Panc1 (cell line): ENCODE data around the gene MRPS11. TPM values are rescaled to one million over a fixed set of nuclear protein-coding genes. Genes with fewer than 3 reads are reported as not detected.

Experiments
- ATAC-seq: fragments of 200-7000 bp; cut with Tn5 transposase; 2 replicates; pipeline ENCODE4 v1.9.1; 2020; ENCODE audit warnings: mild to moderate bottlenecking, moderate library complexity
- BruUV-seq: library from RNA; stranded (reverse); fragments of 400-500 nt; replicated peaks from 2 replicates; lab custom pipeline; 2021; lab: Mats Ljungman, UMichigan
- CTCF ChIA-PET: fragments of 300-600 bp; sonication (Branson Sonifier 250); formaldehyde crosslinking; loops from one replicate; lab custom pipeline; 2022; ENCODE audit warnings: antibody characterized with exemption; lab: Charles Lee
- POLR2A ChIA-PET: fragments of 300-600 bp; sonication (Branson Sonifier 250); formaldehyde crosslinking; loops from one replicate; lab custom pipeline; 2022; ENCODE audit warnings: antibody characterized with exemption; lab: Charles Lee
- DNase-seq: peaks from one replicate; pipeline ENCODE4 v3.0.0-alpha.2; 2010; ENCODE audit warnings: low read depth, low spot score
- H3K27ac ChIP-seq: 2 replicates; pipeline ENCODE4 v1.5.1; 2011; ENCODE audit warnings: mild to moderate bottlenecking, low read length, inconsistent platforms
- H3K27me3 ChIP-seq: fragments of 200-500 bp; sonication (Bioruptor generic); 2 replicates; pipeline ENCODE4 v1.6.0; 2014; ENCODE audit warnings: low read length, inconsistent platforms; ENCODE audit not compliant: control insufficient read depth, insufficient read depth
- H3K36me3 ChIP-seq: fragments of 200-500 bp; sonication (Bioruptor generic); 2 replicates; pipeline ENCODE4 v1.5.1; 2014; ENCODE audit warnings: inconsistent platforms, mild to moderate bottlenecking, low read length, moderate library complexity; ENCODE audit not compliant: control insufficient read depth, insufficient read depth
- H3K4me1 ChIP-seq: 2 replicates; pipeline ENCODE4 v1.5.1; 2011; ENCODE audit warnings: inconsistent platforms, mild to moderate bottlenecking, low read length, moderate library complexity; ENCODE audit not compliant: control insufficient read depth, insufficient read depth
- H3K4me3 ChIP-seq, 2 experiments: 2 replicates each; pipeline ENCODE4 v1.5.1; 2011 to 2012; ENCODE audit warnings: low read depth in 2 of 2, low read length in 2 of 2, mild to moderate bottlenecking in 2 of 2, inconsistent platforms in 1 of 2, moderate library complexity in 1 of 2
- H3K9me3 ChIP-seq: fragments of 200-500 bp; sonication (Bioruptor generic); 2 replicates; pipeline ENCODE4 v1.5.1; 2014; ENCODE audit warnings: low read depth, mild to moderate bottlenecking, inconsistent platforms, low read length, moderate library complexity; ENCODE audit not compliant: control insufficient read depth, insufficient read depth
- POLR2AphosphoS5 ChIP-seq: IDR thresholded peaks from 2 replicates; pipeline ENCODE4 v1.6.1; 2012; ENCODE audit warnings: mild to moderate bottlenecking, low read depth, low read length, moderate library complexity
- REST ChIP-seq, 2 experiments: IDR thresholded peaks; 2 replicates each; pipeline ENCODE4 v1.6.1; 2011 to 2012; ENCODE audit warnings: low read depth in 2 of 2, control low read depth in 1 of 2, low read length in 1 of 2, mild to moderate bottlenecking in 1 of 2, moderate library complexity in 1 of 2; ENCODE audit not compliant: insufficient read depth in 1 of 2
- SIN3A ChIP-seq: IDR thresholded peaks from 2 replicates; pipeline ENCODE4 v1.6.1; 2012; ENCODE audit warnings: low read depth, mild to moderate bottlenecking, low read length, moderate library complexity, borderline replicate concordance; ENCODE audit not compliant: insufficient read depth
- TCF7L2 ChIP-seq: IDR thresholded peaks from 2 replicates; pipeline ENCODE4 v1.6.1; 2011; ENCODE audit warnings: mild to moderate bottlenecking, low read depth, low read length, inconsistent platforms
- in situ Hi-C: cut with HindIII; loops from 2 replicates; pipeline ENCODE4 v1.10.0; 2016; ENCODE audit warnings: low sequenced_read_pairs, low pct_unique_long_range_greater_than_20kb
- intact Hi-C: fragments of 100-400 bp; cut with micrococcal nuclease; formaldehyde crosslinking; loops from one replicate; pipeline ENCODE4 v1.10.0; 2022; ENCODE audit not compliant: unreplicated experiment
- total RNA-seq: library from RNA; stranded (reverse); gene quantifications from one replicate; pipeline ENCODE4 v1.2.1, GENCODE V29; 2021; ENCODE audit not compliant: unreplicated experiment
- TF ChIP-seq, protein P1 (sequence below): fragments of 450-650 bp; IDR thresholded peaks from 2 replicates; pipeline ENCODE4 v1.5.1; 2017; ENCODE audit warnings: mild to moderate bottlenecking

Gene MRPS11
- total RNA-seq, 1 experiment from 2014 or later: 76.9 TPM

- CTCF ChIA-PET: interaction anchor here (0.7 kb wide), 1 partner anchor 53 kb away, joined by 5 read pairs; no protein-coding TSS in a partner anchor
- no peak overlapping the region for H3K27ac ChIP-seq
- H3K9me3 ChIP-seq: no peaks in the 10 kb centered on the region
- H3K4me1 ChIP-seq: no peaks in the 10 kb centered on the region
- BruUV-seq: no TSS peak
- no peak overlapping the region for H3K4me3 ChIP-seq
- H3K36me3 ChIP-seq: peaks cover 3% of the 10 kb centered on the region; the same call in 1 of the 2 replicates
- POLR2A ChIA-PET: interaction anchor here (0.6 kb wide), 1 partner anchor 58 kb away, joined by 3 read pairs; no protein-coding TSS in a partner anchor
- intact Hi-C loops: loop anchor here (10.0 kb wide), 1 partner anchor 353 kb away; no protein-coding TSS in a partner anchor
- DNase-seq (no peak), ATAC-seq (no peak)
- no peaks in the 10 kb centered on the region for H3K27me3 ChIP-seq
- TF ChIP-seq SIN3A (no peak), TCF7L2 (no peak), POLR2AphosphoS5 (no peak), REST (IDR thresholded peaks at IDR 0.05; ENCODE audit: insufficient read depth in 1 of 2, low read depth in 2 of 2, low read length in 1 of 2) (no peak)
- TF ChIP-seq, protein P1, sequence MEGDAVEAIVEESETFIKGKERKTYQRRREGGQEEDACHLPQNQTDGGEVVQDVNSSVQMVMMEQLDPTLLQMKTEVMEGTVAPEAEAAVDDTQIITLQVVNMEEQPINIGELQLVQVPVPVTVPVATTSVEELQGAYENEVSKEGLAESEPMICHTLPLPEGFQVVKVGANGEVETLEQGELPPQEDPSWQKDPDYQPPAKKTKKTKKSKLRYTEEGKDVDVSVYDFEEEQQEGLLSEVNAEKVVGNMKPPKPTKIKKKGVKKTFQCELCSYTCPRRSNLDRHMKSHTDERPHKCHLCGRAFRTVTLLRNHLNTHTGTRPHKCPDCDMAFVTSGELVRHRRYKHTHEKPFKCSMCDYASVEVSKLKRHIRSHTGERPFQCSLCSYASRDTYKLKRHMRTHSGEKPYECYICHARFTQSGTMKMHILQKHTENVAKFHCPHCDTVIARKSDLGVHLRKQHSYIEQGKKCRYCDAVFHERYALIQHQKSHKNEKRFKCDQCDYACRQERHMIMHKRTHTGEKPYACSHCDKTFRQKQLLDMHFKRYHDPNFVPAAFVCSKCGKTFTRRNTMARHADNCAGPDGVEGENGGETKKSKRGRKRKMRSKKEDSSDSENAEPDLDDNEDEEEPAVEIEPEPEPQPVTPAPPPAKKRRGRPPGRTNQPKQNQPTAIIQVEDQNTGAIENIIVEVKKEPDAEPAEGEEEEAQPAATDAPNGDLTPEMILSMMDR: no peak
- in situ Hi-C loops: no loop called here
These were observed 14.8 kb downstream of the MRPS11 start for GRCh38 chr15:88482263-88482662.

DNA sequence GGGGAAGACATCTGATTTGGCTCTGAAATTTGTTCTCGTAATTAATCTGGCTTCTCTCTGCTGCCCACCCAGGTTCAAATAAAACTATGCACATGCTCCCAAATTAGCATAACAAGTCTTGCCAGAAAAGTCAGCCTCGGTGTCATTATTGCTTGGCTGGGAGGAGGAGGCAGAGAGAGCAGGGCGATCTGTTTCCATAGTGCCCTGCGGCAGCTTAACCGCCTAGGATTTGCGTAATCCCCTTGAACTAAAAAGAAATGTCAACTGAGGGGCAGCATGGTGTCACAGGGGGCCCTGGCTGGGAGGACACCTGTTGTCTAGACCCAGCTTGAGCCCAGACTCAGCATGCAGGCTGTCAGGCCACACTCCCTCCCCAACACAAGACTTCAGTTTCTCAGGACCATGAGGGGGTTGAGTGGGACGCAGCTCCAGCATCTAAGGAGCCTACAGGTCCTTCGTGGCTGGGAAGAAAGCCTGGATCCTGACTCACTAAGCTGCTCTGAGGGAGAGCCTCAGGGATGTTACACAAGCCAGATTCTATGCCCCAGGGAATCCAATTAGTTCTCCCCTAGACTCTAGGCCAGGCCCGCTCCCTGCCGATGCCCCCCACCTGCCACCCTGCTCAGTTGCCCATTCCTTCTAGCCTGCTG is 17.3 kb downstream of the MRPS11 start:
- H3K4me1 ChIP-seq: no peaks in the 10 kb centered on the region
- no peak overlapping the region for H3K27ac ChIP-seq
- in situ Hi-C loops: no loop called here
- BruUV-seq: no TSS peak
- intact Hi-C loops: loop anchor here (10.0 kb wide), 1 partner anchor 350 kb away; no protein-coding TSS in a partner anchor
- H3K9me3 ChIP-seq: no peaks in the 10 kb centered on the region
- no peak for DNase-seq
- ATAC-seq: no peak
- POLR2A ChIA-PET: no interaction called here
- H3K27me3 ChIP-seq: no peaks in the 10 kb centered on the region
- TF ChIP-seq, protein P1: no peak
- TF ChIP-seq TCF7L2 (no peak), REST (IDR thresholded peaks at IDR 0.05; ENCODE audit: insufficient read depth in 1 of 2, low read depth in 2 of 2, low read length in 1 of 2) (no peak), SIN3A (no peak), POLR2AphosphoS5 (no peak)
- CTCF ChIA-PET: no interaction called here
- no peaks in the 10 kb centered on the region for H3K36me3 ChIP-seq
- no peak overlapping the region for H3K4me3 ChIP-seq
